Skeletal muscle tissue (tissue), 4 donors: Measurements from ENCODE around the gene METTL24. TPM values are rescaled to one million over a fixed set of nuclear protein-coding genes. Genes with fewer than 3 reads are reported as not detected.

Experiments used
- H3K27ac ChIP-seq: one replicate; pipeline ENCODE4 v1.7.0; 2013; ENCODE audit warnings: mild to moderate bottlenecking, low read depth, low read length, inconsistent platforms
- H3K27me3 ChIP-seq, 3 donors: one replicate each; pipeline ENCODE4 v1.7.0; 2013; ENCODE audit warnings: low read length in 3 of 3; ENCODE audit not compliant: control insufficient read depth in 3 of 3, insufficient read depth in 3 of 3
- H3K36me3 ChIP-seq, 3 donors: one replicate each; pipeline ENCODE4 v1.7.0; 2013; ENCODE audit warnings: low read length in 3 of 3; ENCODE audit not compliant: control insufficient read depth in 3 of 3, insufficient read depth in 3 of 3
- H3K4me1 ChIP-seq, 3 donors: one replicate each; pipeline ENCODE4 v1.7.0; 2013; ENCODE audit warnings: low read length in 3 of 3, mild to moderate bottlenecking in 3 of 3; ENCODE audit not compliant: control insufficient read depth in 3 of 3, insufficient read depth in 3 of 3
- H3K4me3 ChIP-seq, 3 donors: one replicate each; pipeline ENCODE4 v1.7.0; 2013; ENCODE audit warnings: low read length in 3 of 3
- H3K9ac ChIP-seq, 3 donors: one replicate each; pipeline ENCODE4 v1.7.0; 2013; ENCODE audit warnings: low read length in 3 of 3, mild to moderate bottlenecking in 3 of 3, moderate library complexity in 2 of 3, low read depth in 1 of 3
- H3K9me3 ChIP-seq, 3 donors: one replicate each; pipeline ENCODE4 v1.7.0; 2013; ENCODE audit warnings: low read length in 3 of 3; ENCODE audit not compliant: control insufficient read depth in 3 of 3
- total RNA-seq: library from RNA; depleted of rRNA; stranded (reverse); fragments of >200 nt; gene quantifications from one replicate; pipeline ENCODE4 v1.2.3, GENCODE V29; 2014
- donor health status: Osteomylitis.

Gene METTL24
- total RNA-seq, 1 donor from 2014 or later, result 0.52 TPM

DNA sequence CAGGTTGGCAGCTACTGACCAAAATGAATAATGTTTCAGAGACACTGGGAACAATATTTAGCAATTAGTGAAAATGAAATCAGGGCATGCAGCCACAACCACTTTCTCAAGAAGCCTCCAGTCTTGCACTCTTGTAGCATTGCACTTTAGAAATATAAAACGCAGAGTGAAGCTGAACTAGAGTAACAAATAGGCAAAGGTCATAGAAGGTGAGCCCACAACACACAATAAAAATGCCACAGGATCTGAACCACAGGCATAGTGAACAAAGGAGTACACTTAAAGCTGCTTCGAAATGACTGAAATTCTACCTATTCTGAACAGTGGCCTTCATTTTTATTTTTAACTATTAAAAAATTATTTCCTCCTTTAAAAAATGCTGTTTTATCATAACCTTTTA lies 32.3 kb upstream of the METTL24 start:
- H3K27ac ChIP-seq, result no peak overlapping the region
- H3K4me3 ChIP-seq, result no peak overlapping the region
- no peaks in the 10 kb centered on the region for H3K9me3 ChIP-seq

DNA sequence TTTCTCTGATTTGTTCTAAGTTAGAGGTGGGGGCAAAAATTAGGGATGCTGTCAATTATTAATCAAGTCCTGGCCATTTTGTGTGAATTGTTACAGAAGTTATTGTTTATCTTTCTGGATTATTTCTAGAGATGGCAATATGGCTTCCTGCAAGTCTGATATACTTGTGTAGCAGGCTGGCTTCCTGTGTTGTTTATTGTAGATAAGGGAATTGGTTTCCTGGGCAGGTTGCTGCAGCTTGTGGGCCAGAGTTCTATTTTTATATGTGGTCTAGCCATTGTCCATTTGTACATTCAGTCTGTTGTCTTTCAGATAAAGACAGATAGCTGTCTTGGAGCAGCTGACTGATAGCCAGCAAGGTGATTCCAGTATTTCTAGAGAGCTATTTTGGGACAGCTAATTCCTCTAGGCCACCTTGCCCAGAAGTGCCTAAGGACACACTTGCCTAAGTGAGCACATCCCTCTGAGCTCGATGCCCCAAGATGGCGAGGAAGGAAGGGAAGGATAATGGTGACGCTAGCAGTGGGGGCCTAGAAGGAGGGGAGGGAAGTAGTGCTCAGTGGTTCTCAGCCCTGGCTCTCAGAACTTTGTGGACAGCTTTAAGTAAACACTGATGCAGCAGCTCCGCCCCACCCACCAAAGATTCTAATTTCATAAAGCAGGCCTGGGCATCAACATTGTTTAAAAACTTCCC lies 31.7 kb upstream of the METTL24 start:
- no peaks in the 10 kb centered on the region for H3K9me3 ChIP-seq
- H3K9ac ChIP-seq, result peak overlapping the region in 1 of 3 donors; percentile 7
- no peaks in the 10 kb centered on the region for H3K27me3 ChIP-seq
- H3K36me3 ChIP-seq, result peaks cover 5 to 7% (median 6%) of the 10 kb centered on the region in 3 donors
- H3K4me3 ChIP-seq, result no peak overlapping the region
- H3K4me1 ChIP-seq, result no peaks in the 10 kb centered on the region
- no peak overlapping the region for H3K27ac ChIP-seq

More for the DNA sequence above, 32.3 kb upstream of the METTL24 start:
- Histone ChIP-seq H3K27me3 (no peaks in the 10 kb centered on the region), H3K4me1 (no peaks in the 10 kb centered on the region), H3K9ac (no peak overlapping the region), H3K36me3 (peaks cover 5 to 7% (median 6%) of the 10 kb centered on the region in 3 donors)

DNA sequence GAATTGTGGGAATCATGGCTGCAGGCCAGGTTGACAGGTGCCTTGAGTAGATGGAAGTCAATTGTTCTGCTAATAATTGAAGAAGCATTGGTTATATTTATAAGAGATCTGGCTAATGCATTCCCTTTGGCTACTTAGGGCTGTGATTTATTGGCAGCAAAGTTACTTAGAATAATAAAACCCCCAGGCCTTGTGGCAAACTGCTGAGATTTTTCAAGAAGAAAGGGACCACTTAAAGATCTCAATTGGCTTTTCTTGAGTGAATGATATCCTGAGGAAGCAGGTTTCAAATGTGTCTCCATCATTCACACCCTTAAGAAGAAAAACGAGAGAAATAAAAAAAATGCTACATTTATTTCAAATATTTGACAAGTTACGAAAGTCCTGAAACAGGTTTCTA lies 29.8 kb upstream of the METTL24 start:
- Histone ChIP-seq H3K4me1 (no peaks in the 10 kb centered on the region), H3K9me3 (no peaks in the 10 kb centered on the region), H3K4me3 (no peak overlapping the region), H3K9ac (no peak overlapping the region), H3K27me3 (no peaks in the 10 kb centered on the region), H3K36me3 (peaks cover 5% of the 10 kb centered on the region in 3 donors), H3K27ac (no peak overlapping the region)

DNA sequence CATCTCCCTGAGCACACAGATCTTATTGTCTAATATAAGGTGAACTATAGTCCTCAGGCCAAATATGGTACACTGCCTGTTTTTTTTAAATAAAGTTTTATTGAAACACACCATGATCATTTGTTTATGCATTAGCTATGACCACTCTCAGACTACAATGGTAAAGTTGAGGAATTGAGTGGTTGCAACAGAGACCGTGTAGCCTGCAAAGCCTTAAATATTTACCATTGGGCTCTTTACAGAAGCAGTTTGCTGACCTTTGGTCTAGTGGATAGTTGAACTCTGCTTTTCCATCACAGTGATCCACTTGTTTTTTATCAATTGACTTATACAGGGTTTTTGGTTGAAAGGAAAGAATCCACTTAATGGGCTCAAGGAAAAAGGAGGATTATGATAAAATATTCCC lies 27.3 kb upstream of the METTL24 start:
- Histone ChIP-seq H3K9ac (no peak overlapping the region), H3K4me3 (no peak overlapping the region), H3K27ac (no peak overlapping the region), H3K9me3 (no peaks in the 10 kb centered on the region), H3K27me3 (no peaks in the 10 kb centered on the region), H3K4me1 (no peaks in the 10 kb centered on the region), H3K36me3 (no peaks in the 10 kb centered on the region)

DNA sequence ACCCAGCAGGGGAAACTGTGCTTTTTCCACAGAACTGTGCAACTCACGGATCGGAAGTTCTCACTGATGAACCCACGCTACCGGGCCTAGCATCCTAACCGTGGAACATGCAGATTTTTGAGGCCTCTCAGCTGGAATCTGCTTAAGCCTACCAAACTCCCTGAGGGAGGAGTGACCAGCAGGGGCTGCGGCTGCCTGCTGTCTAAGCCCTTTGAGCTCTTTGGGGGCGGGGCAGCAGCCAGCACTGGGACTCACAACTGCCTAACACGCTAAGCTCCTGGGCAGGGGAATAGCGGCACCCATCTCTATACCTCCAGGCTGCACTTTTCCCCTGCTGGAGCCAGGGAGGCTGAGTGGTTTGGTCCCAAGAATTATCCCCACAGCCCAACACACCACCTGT lies 20.4 kb upstream of the METTL24 start:
- Histone ChIP-seq H3K27me3 (no peaks in the 10 kb centered on the region), H3K9me3 (no peaks in the 10 kb centered on the region), H3K4me1 (no peaks in the 10 kb centered on the region), H3K27ac (no peak overlapping the region), H3K9ac (no peak overlapping the region), H3K4me3 (no peak overlapping the region), H3K36me3 (no peaks in the 10 kb centered on the region)

DNA sequence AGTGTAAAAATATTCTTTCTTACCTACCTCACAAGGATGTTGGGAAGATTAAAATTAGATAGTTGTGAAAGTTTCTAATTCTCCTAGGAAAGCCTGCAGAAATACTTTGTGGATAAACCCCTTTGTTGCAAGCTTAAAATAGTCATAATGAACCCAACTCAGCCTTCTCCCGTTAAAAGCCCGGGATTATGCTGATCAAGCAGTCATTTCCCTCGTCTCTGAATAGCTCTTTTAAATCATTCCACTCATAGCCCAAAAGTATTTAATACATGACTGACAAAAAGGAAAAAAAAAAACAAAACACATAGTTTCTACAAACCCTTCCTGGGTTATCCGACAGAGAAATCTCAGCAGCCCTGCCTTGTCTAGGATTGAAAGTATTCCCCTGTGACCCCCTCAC lies 10.9 kb upstream of the METTL24 start:
- H3K36me3 ChIP-seq, result no peaks in the 10 kb centered on the region
- H3K9ac ChIP-seq, result no peak overlapping the region
- no peaks in the 10 kb centered on the region for H3K4me1 ChIP-seq
- H3K27ac ChIP-seq, result no peak overlapping the region
- H3K9me3 ChIP-seq, result no peaks in the 10 kb centered on the region
- no peak overlapping the region for H3K4me3 ChIP-seq
- peaks cover 0 to 4% (median 0%) of the 10 kb centered on the region in 3 donors for H3K27me3 ChIP-seq

DNA sequence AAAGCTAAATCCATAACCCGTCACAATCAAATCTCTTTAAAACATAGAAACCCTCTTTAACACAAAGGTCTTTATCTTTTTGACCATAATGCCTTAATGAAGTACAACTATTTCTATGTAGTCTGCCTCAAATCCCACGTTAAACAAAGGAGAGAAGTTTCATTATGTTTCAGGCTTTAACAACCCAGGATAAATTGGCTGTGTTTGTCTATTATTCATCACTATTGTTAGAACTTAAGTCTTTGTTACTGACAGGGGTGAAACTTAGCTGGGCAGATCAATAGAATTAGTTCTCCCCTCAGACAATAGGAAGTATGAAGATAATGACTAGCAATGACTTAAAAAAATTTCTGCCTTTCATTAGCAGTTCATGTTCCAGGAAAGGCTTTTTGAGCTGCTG lies 10.1 kb upstream of the METTL24 start:
- no peak overlapping the region for H3K4me3 ChIP-seq
- H3K4me1 ChIP-seq, result no peaks in the 10 kb centered on the region

DNA sequence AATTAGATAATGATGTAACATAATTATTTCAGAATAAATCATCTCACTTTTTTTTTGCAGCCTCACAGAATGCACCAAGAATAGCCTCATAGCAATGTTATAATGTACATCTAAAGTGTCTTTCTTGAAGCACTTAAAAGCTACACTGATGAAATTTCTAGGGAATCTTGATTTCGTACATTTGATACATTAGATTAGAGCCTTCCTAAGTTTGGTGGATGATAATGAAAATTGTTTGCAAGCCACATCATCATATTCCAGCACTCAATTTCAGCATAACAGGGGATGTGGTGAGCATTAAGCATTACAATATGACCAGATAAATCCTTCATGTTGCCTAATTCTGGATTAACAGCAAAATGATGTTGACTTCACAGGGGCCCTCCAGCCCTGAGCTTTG lies 9.7 kb upstream of the METTL24 start:
- H3K9me3 ChIP-seq, result no peaks in the 10 kb centered on the region
- no peaks in the 10 kb centered on the region for H3K4me1 ChIP-seq
- no peak overlapping the region for H3K4me3 ChIP-seq
- H3K9ac ChIP-seq, result no peak overlapping the region
- H3K27ac ChIP-seq, result no peak overlapping the region
- peaks cover 0 to 6% (median 0%) of the 10 kb centered on the region in 3 donors for H3K27me3 ChIP-seq
- no peaks in the 10 kb centered on the region for H3K36me3 ChIP-seq

More for the DNA sequence above, 10.1 kb upstream of the METTL24 start:
- H3K27ac ChIP-seq, result no peak overlapping the region
- H3K27me3 ChIP-seq, result peaks cover 0 to 6% (median 0%) of the 10 kb centered on the region in 3 donors
- H3K9ac ChIP-seq, result no peak overlapping the region
- no peaks in the 10 kb centered on the region for H3K36me3 ChIP-seq
- H3K9me3 ChIP-seq, result no peaks in the 10 kb centered on the region

DNA sequence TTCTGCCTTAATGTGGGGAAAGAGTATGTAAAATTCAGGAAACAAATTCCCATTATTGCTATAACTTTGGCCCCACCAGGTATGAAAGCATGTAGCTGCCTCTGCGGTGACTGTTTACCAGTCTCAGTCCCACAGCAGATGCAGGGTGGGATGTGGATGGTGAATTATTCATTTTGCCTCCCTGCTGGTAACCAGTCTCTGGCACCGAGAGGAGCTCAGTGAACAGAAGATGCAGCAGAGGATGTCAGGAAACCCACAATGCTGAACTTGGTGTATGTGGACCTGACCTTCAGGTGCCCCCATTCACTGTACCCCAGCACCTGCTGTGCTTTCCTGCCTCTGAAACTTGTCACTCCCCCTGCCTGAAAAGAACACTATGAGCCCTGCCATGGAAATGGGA lies 8.8 kb upstream of the METTL24 start:
- Histone ChIP-seq H3K9ac (no peak overlapping the region), H3K9me3 (no peaks in the 10 kb centered on the region), H3K4me3 (no peak overlapping the region), H3K27me3 (peaks cover 0 to 9% (median 0%) of the 10 kb centered on the region in 3 donors), H3K27ac (no peak overlapping the region), H3K36me3 (no peaks in the 10 kb centered on the region), H3K4me1 (no peaks in the 10 kb centered on the region)

DNA sequence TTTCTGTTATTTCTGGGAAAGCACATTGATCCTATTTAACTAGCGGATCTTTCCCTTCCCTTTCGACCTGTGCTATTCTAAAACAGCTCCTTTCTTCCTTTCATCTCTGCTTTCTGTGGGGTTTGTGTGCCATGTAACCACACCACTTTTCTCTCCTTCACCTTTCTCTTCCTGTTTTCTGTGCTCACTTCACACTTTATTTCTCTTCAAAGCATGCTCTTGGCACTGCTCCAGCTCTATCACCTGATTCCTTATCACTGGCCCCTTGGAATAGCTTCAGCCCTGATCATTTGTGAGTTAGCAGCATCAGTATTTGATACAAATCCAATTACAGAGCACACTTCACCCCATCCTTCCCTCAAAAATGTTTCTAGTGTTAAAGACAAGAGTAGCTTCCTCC lies 8.1 kb upstream of the METTL24 start:
- peaks cover 0 to 9% (median 0%) of the 10 kb centered on the region in 3 donors for H3K27me3 ChIP-seq
- H3K9ac ChIP-seq, result no peak overlapping the region
- no peaks in the 10 kb centered on the region for H3K36me3 ChIP-seq
- H3K4me3 ChIP-seq, result no peak overlapping the region
- no peaks in the 10 kb centered on the region for H3K4me1 ChIP-seq
- H3K27ac ChIP-seq, result no peak overlapping the region
- H3K9me3 ChIP-seq, result no peaks in the 10 kb centered on the region
